AG09319 (cell line): ENCODE measurements around the gene SEMA4A.

ENCODE experiments used
- DNase-seq: peaks from one replicate; pipeline ENCODE4 v3.0.0-alpha.2; 2010; ENCODE audit warnings: low read depth; ENCODE audit errors: extremely low read depth
- CTCF ChIP-seq: IDR thresholded peaks from 2 replicates; pipeline ENCODE4 v1.5.1; 2011; ENCODE audit warnings: low read depth, mild to moderate bottlenecking, inconsistent platforms, low read length, moderate library complexity

SEMA4A gene

GRCh38 chr1:156135930-156136871, 17.2 kb upstream of the SEMA4A start:
- no peak for TF ChIP-seq CTCF
- no peak for DNase-seq

GRCh38 chr1:156136970-156137483, 16.4 kb upstream of the SEMA4A start:
- TF ChIP-seq CTCF, result peak; percentile 12

GRCh38 chr1:156138458-156138867, 14.9 kb upstream of the SEMA4A start:
- TF ChIP-seq CTCF, result no peak
- no peak for DNase-seq

More at GRCh38 chr1:156136970-156137483, 16.4 kb upstream of the SEMA4A start:
- DNase-seq, result no peak

- peak; percentile 56 for TF ChIP-seq CTCF
- DNase-seq, result no peak
These were observed 12.3 kb upstream of the SEMA4A start for GRCh38 chr1:156140879-156141707.

- TF ChIP-seq CTCF, result no peak
- no peak for DNase-seq
These were observed 9.5 kb upstream of the SEMA4A start for GRCh38 chr1:156143765-156144489.

GRCh38 chr1:156144742-156145141, 8.6 kb upstream of the SEMA4A start:
- DNase-seq, result no peak
- no peak for TF ChIP-seq CTCF
